ENCODE measurements around the gene ING5.

Gene ING5

DNA sequence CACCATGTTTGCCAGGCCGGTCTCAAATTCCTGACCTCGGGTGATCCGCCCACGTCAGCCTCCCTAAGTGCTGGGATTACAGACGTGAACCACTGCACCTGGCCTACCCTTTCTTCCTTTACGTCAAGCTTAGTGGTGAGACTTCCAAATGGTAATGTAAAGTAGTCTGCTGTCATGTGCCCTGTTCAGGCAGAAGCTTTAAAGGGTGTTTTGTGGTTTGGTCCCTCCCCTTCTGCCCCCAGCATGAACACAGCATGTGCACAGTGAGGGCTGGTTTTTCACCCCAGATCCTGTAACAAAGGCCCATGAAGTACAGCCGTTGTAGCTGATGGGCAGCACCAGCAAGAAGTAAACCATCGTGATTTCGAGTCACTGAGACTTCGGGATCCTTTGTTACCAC, 12.5 kb upstream of the ING5 start:
- Histone ChIP-seq H3K4me3 (ENCODE audit: low read length) (no peak overlapping the region), H3K9ac (ENCODE audit: low read depth, low read length) (no peak overlapping the region), H3K4me2 (ENCODE audit: low read length) (no peak overlapping the region), H3K9me3 (replicated peaks; ENCODE audit: low read length) (no peaks in the 10 kb centered on the region), H3K4me1 (ENCODE audit: control insufficient read depth, insufficient read depth, low read length) (peaks cover 32% of the 10 kb centered on the region), H3K27me3 (ENCODE audit: control insufficient read depth, insufficient read depth, low read length) (no peaks in the 10 kb centered on the region), H3K36me3 (ENCODE audit: insufficient read depth, low read length) (peaks cover 26% of the 10 kb centered on the region)

DNA sequence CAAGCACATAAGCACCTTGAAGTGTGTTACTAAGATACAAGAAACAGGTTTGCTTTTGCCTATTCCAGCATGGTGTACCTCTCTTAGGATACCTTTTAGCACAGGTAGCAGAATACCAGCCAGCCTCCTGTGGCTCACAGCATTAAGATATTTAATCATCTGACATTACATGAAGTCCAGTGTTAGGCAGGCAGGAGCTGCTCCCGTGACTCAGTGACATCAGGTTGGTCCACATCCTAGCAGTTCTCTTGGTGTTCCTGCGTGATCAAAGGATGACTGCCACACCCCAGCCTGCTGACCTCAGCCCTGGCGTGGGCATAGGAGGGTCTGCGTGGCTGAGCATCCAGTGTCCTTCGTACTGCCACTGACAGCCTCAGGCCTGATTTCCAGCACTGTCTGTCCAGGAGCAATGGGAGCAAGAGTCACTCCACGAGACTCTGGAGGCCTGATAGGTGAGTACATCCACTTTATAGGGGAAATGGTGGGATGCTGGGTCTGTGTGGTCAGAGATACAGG, 11.6 kb upstream of the ING5 start:
- H3K9ac ChIP-seq (ENCODE audit: low read depth, low read length), result no peak overlapping the region
- no peak overlapping the region for H3K4me2 ChIP-seq (ENCODE audit: low read length)
- peaks cover 22% of the 10 kb centered on the region for H3K36me3 ChIP-seq (ENCODE audit: insufficient read depth, low read length)
- peaks cover 32% of the 10 kb centered on the region for H3K4me1 ChIP-seq (ENCODE audit: control insufficient read depth, insufficient read depth, low read length)
- no peaks in the 10 kb centered on the region for H3K27me3 ChIP-seq (ENCODE audit: control insufficient read depth, insufficient read depth, low read length)
- no peak overlapping the region for H3K4me3 ChIP-seq (ENCODE audit: low read length)
- H3K9me3 ChIP-seq (replicated peaks; ENCODE audit: low read length), result no peaks in the 10 kb centered on the region

DNA sequence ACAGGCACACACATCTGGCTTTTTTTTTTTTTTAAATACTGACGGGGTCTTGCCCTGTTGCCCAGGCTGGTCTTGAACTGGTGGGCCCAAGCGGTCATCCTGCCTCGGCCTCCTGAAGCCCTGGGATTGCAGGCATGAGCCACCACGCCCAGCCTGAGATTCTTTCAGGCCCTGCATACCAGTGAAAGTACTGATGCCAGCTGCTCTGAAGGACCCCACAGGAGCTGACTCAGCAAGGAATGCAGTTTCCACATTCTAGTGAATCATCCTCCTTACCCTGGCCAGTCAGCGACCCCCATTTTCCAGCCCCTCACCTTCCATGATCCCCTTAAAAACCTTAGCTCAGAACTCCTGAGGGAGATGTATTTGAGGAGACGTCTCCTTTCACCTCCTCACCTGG, 9.4 kb upstream of the ING5 start:
- no peak overlapping the region for H3K4me3 ChIP-seq (ENCODE audit: low read length)
- H3K9me3 ChIP-seq (replicated peaks; ENCODE audit: low read length), result no peaks in the 10 kb centered on the region
- no peaks in the 10 kb centered on the region for H3K27me3 ChIP-seq (ENCODE audit: control insufficient read depth, insufficient read depth, low read length)
- H3K4me1 ChIP-seq (ENCODE audit: control insufficient read depth, insufficient read depth, low read length), result peaks cover 27% of the 10 kb centered on the region
- H3K9ac ChIP-seq (ENCODE audit: low read depth, low read length), result peak overlapping the region; percentile 42
- H3K36me3 ChIP-seq (ENCODE audit: insufficient read depth, low read length), result peaks cover 29% of the 10 kb centered on the region
- no peak overlapping the region for H3K4me2 ChIP-seq (ENCODE audit: low read length)

DNA sequence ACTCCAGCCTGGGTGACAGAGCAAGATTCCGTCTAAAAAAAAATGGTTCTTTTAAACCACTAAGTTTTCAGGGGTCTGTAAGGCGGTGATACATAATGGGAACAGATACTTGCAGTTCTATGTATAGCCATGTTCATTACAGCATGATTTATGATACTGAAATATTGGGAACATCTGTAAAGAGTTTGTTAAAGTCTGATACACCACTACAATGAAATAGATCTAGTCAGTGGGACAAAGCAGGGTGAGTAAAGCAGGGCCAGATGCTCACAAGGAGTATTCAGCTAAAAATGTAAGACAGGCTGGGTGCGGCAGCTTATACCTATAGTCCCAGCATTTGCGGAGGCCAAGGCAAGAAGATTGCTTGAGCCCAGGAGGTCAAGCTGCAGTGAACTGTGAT, 6.2 kb upstream of the ING5 start:
- H3K4me2 ChIP-seq (ENCODE audit: low read length), result no peak overlapping the region
- no peak overlapping the region for H3K9ac ChIP-seq (ENCODE audit: low read depth, low read length)
- H3K4me3 ChIP-seq (ENCODE audit: low read length), result no peak overlapping the region
- H3K9me3 ChIP-seq (replicated peaks; ENCODE audit: low read length), result no peaks in the 10 kb centered on the region
- peaks cover 16% of the 10 kb centered on the region for H3K4me1 ChIP-seq (ENCODE audit: control insufficient read depth, insufficient read depth, low read length)
- H3K27me3 ChIP-seq (ENCODE audit: control insufficient read depth, insufficient read depth, low read length), result no peaks in the 10 kb centered on the region
- H3K36me3 ChIP-seq (ENCODE audit: insufficient read depth, low read length), result peaks cover 17% of the 10 kb centered on the region

DNA sequence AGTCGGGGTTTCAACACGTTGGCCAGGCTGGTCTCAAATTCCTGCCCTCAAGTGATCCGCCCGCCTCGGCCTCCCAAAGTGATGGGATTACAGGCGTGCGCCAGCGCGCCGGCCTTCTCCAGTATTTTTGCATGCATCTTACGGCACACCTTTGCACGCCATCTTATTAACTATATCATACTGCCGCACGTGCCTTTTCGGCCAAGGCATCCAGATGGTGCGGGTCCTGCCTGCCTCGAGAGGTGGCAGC, 765 bp upstream of the ING5 start:
- Histone ChIP-seq H3K4me1 (ENCODE audit: control insufficient read depth, insufficient read depth, low read length) (peaks cover 7% of the 10 kb centered on the region), H3K4me3 (ENCODE audit: low read length) (peak overlapping the region; percentile 77), H3K4me2 (ENCODE audit: low read length) (peak overlapping the region; percentile 91), H3K27me3 (ENCODE audit: control insufficient read depth, insufficient read depth, low read length) (no peaks in the 10 kb centered on the region), H3K9me3 (replicated peaks; ENCODE audit: low read length) (no peaks in the 10 kb centered on the region), H3K36me3 (ENCODE audit: insufficient read depth, low read length) (peaks cover 12% of the 10 kb centered on the region), H3K9ac (ENCODE audit: low read depth, low read length) (peak overlapping the region; percentile 93)

DNA sequence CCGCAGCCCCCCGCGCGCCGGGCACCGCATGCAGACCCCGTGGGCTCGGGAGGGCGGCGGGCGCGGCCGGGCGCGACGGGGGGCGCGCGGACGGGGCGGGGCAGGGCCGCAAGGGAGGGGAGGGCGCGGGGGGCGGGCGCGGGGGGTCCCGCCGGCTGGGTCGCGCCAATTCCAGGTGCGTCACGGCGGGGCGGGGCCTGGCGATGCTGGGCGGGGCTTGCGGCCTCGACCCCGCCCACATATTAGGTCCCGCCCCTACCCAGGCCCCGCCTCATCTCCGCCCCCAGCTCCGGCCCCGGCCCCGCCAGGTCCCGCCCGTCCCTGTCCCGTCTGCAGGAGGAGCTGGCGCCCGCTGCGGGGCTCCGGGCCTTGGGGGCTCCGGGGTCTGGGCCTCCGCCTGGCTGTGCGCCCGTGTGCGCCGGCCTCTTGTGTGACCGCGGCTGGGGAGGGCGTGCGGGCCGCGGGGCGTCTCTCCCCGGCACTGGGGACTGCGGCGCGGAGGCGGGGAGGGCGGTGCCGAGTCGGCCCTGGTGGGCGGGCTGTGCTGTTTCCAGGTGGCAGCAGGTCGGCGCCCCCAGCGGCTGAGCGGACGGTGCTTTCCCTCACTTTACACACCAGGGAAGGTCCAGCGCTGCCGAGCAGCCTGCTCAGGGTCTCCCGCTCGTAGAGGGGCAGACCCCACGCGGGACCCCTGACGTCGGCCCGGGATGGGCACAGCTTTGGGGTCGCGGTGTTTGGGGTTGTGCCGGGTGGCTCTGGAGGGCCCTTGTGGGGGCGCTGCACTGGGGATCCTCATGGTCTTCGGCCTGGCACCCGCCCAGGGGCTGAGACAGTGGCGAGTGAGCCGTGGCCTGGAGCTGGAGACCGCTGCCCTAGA, 554 bp downstream of the ING5 start:
- H3K4me2 ChIP-seq (ENCODE audit: low read length), result peak overlapping the region; percentile 100

DNA sequence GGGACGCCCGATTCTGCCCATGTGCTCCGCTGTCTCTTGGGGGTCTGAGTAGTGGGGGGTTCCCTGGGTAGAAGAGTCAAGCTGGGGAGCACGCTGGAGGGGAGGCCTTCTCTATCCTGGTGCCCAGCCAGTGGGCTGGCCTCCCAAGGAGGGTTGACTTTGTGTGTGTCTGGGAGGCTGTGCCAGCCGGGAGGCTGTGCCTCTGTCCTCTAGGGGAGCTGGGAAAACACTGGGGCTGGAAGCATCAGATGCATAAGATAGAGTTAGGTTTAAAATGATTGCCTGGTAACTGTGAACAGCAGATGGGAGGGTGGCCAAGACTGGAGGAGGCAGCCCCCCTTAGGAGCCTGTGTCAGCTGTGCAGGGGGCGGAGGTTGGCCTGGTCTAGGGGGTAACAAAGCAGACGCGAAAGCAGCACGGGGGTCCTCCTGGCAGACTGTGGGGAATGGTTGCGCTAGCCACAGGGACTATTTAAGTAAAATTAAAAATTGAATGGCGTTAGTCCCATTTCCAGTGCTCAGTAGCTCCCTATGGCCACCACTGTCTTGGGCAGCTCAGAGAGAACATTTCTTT, 1.3 kb downstream of the ING5 start:
- H3K9ac ChIP-seq (ENCODE audit: low read depth, low read length), result peak overlapping the region; percentile 88
- H3K4me1 ChIP-seq (ENCODE audit: control insufficient read depth, insufficient read depth, low read length), result peaks cover 7% of the 10 kb centered on the region
- no peaks in the 10 kb centered on the region for H3K27me3 ChIP-seq (ENCODE audit: control insufficient read depth, insufficient read depth, low read length)
- H3K9me3 ChIP-seq (replicated peaks; ENCODE audit: low read length), result no peaks in the 10 kb centered on the region
- H3K4me3 ChIP-seq (ENCODE audit: low read length), result peak overlapping the region; percentile 98
- peak overlapping the region; percentile 100 for H3K4me2 ChIP-seq (ENCODE audit: low read length)
- peaks cover 24% of the 10 kb centered on the region for H3K36me3 ChIP-seq (ENCODE audit: insufficient read depth, low read length)

More for the DNA sequence above, 554 bp downstream of the ING5 start:
- Histone ChIP-seq H3K9ac (ENCODE audit: low read depth, low read length) (peak overlapping the region; percentile 93), H3K36me3 (ENCODE audit: insufficient read depth, low read length) (peaks cover 21% of the 10 kb centered on the region), H3K4me1 (ENCODE audit: control insufficient read depth, insufficient read depth, low read length) (peaks cover 7% of the 10 kb centered on the region), H3K9me3 (replicated peaks; ENCODE audit: low read length) (no peaks in the 10 kb centered on the region), H3K27me3 (ENCODE audit: control insufficient read depth, insufficient read depth, low read length) (no peaks in the 10 kb centered on the region), H3K4me3 (ENCODE audit: low read length) (peak overlapping the region; percentile 98)

DNA sequence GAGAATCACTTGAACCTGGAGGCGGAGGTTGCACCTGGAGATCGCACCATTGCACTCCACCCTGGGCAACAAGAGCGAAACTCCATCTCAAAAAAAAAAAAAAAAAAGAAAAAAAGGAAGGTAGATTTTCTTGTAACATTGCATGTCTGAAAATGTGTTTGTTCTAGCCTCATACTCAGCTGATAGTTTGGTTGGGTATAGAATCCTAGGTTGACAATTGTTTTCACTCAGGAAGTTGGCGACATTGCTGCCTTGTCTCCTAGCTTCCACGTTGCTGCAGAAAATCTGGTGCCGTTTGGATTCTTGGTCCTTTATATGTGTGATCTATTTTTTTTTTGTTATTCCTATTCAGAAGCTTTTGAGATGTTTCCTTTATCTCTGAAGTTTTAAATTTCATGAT, 4.7 kb downstream of the ING5 start:
- Histone ChIP-seq H3K9ac (ENCODE audit: low read depth, low read length) (no peak overlapping the region), H3K4me3 (ENCODE audit: low read length) (no peak overlapping the region), H3K9me3 (replicated peaks; ENCODE audit: low read length) (no peaks in the 10 kb centered on the region), H3K4me1 (ENCODE audit: control insufficient read depth, insufficient read depth, low read length) (peaks cover 7% of the 10 kb centered on the region), H3K36me3 (ENCODE audit: insufficient read depth, low read length) (peaks cover 42% of the 10 kb centered on the region), H3K27me3 (ENCODE audit: control insufficient read depth, insufficient read depth, low read length) (no peaks in the 10 kb centered on the region), H3K4me2 (ENCODE audit: low read length) (no peak overlapping the region)

DNA sequence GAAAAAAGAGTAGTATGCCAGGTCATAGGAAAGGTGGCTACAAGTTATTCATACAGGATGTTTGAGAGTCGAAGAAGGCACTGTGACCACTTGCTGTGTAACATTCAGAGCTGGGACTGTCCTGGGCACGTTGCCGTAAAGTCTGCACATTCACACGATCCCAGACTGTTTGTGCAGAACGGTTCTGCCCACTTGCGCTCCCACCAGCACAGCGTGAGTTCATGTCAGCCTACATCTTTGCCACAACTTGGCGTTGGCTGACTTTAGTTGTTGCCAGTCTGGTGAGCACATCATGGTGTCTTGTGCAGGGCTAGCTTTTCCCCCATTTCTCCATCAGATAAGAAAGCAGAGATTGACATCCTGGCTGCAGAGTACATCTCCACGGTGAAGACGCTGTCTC, 7.0 kb downstream of the ING5 start:
- Histone ChIP-seq H3K4me2 (ENCODE audit: low read length) (no peak overlapping the region), H3K36me3 (ENCODE audit: insufficient read depth, low read length) (peaks cover 59% of the 10 kb centered on the region), H3K27me3 (ENCODE audit: control insufficient read depth, insufficient read depth, low read length) (no peaks in the 10 kb centered on the region), H3K9me3 (replicated peaks; ENCODE audit: low read length) (no peaks in the 10 kb centered on the region), H3K4me1 (ENCODE audit: control insufficient read depth, insufficient read depth, low read length) (no peaks in the 10 kb centered on the region), H3K9ac (ENCODE audit: low read depth, low read length) (no peak overlapping the region), H3K4me3 (ENCODE audit: low read length) (no peak overlapping the region)

DNA sequence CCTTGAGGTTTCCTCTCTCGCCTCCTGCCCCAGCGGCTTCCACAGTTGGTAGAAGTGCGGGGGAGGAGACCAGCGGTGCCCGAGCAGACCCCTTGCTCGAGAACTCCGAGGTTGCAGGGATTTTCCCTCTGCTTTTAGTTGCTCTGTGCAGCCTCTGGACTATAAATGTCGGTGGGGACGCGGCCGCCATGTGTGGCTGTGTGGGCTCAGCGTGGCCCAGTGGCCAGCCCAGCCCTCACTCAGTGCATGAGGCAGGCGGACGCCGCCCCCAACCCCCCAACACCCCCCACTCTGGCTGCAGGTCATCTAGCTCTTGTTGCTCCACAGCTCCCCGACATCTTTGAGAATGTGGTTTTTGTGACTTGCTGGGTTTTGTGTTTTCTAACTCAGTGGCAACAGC, 17.3 kb downstream of the ING5 start:
- H3K9ac ChIP-seq (ENCODE audit: low read depth, low read length), result no peak overlapping the region

DNA sequence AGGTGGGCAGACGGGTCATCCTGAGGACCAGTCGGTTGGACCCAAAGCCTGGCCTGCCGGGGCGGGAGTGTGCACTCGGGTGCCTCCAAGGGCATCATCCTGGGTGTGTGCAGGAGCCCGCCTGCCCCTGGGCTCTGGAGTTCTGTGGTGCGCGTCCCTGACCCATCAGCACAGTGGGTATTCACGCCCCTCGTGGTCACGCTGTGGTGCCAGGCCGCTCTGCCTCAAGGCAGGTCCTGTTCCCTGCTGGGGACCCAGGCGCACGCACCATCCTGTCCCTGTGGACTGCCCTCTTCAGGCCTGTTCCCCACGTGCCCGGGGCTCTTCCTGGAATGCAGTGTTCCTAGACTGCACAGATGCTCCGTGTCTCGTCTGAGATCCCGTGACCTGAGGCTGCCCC, 18.3 kb downstream of the ING5 start:
- no peaks in the 10 kb centered on the region for H3K4me1 ChIP-seq (ENCODE audit: control insufficient read depth, insufficient read depth, low read length)
- H3K4me3 ChIP-seq (ENCODE audit: low read length), result no peak overlapping the region
- peaks cover 5% of the 10 kb centered on the region for H3K9me3 ChIP-seq (replicated peaks; ENCODE audit: low read length)
- no peak overlapping the region for H3K9ac ChIP-seq (ENCODE audit: low read depth, low read length)
- peaks cover 57% of the 10 kb centered on the region for H3K36me3 ChIP-seq (ENCODE audit: insufficient read depth, low read length)
- H3K4me2 ChIP-seq (ENCODE audit: low read length), result no peak overlapping the region
- no peaks in the 10 kb centered on the region for H3K27me3 ChIP-seq (ENCODE audit: control insufficient read depth, insufficient read depth, low read length)

More for the DNA sequence above, 17.3 kb downstream of the ING5 start:
- Histone ChIP-seq H3K27me3 (ENCODE audit: control insufficient read depth, insufficient read depth, low read length) (no peaks in the 10 kb centered on the region), H3K4me2 (ENCODE audit: low read length) (no peak overlapping the region), H3K4me1 (ENCODE audit: control insufficient read depth, insufficient read depth, low read length) (no peaks in the 10 kb centered on the region), H3K36me3 (ENCODE audit: insufficient read depth, low read length) (peaks cover 59% of the 10 kb centered on the region), H3K4me3 (ENCODE audit: low read length) (no peak overlapping the region), H3K9me3 (replicated peaks; ENCODE audit: low read length) (peaks cover 5% of the 10 kb centered on the region)

DNA sequence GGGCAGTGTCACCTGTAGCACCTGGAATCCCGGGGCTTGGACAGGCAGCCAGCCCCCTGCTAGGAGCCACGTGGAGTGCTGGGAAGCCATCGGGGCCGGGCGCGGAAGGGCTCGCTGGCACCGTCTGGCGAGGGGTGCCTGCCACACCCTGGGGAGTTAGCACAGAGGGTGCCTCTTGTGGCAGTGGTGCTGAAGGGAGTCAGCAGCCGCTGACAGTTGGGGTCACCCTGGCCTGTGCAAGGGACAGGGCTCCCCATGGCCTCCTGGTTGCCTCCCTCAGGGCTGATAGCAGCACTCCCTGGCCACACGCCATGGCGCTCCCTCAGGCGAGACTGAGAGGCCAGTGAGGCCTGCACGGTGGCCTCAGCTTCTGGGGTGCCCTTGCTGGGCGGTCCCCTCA, 18.7 kb downstream of the ING5 start:
- H3K9me3 ChIP-seq (replicated peaks; ENCODE audit: low read length), result peaks cover 5% of the 10 kb centered on the region
- no peaks in the 10 kb centered on the region for H3K27me3 ChIP-seq (ENCODE audit: control insufficient read depth, insufficient read depth, low read length)
- no peaks in the 10 kb centered on the region for H3K4me1 ChIP-seq (ENCODE audit: control insufficient read depth, insufficient read depth, low read length)
- H3K9ac ChIP-seq (ENCODE audit: low read depth, low read length), result no peak overlapping the region
- H3K4me2 ChIP-seq (ENCODE audit: low read length), result no peak overlapping the region
- no peak overlapping the region for H3K4me3 ChIP-seq (ENCODE audit: low read length)
- H3K36me3 ChIP-seq (ENCODE audit: insufficient read depth, low read length), result peaks cover 57% of the 10 kb centered on the region

Data from skeletal muscle satellite cell (primary cell).